Measurements from ENCODE around the gene XRRA1.
"Not testable (repeated sequence)": the region's sequence is repeated elsewhere in the genome, so short reads cannot be mapped to it uniquely, and the experiment has no call there.

XRRA1 gene

DNA sequence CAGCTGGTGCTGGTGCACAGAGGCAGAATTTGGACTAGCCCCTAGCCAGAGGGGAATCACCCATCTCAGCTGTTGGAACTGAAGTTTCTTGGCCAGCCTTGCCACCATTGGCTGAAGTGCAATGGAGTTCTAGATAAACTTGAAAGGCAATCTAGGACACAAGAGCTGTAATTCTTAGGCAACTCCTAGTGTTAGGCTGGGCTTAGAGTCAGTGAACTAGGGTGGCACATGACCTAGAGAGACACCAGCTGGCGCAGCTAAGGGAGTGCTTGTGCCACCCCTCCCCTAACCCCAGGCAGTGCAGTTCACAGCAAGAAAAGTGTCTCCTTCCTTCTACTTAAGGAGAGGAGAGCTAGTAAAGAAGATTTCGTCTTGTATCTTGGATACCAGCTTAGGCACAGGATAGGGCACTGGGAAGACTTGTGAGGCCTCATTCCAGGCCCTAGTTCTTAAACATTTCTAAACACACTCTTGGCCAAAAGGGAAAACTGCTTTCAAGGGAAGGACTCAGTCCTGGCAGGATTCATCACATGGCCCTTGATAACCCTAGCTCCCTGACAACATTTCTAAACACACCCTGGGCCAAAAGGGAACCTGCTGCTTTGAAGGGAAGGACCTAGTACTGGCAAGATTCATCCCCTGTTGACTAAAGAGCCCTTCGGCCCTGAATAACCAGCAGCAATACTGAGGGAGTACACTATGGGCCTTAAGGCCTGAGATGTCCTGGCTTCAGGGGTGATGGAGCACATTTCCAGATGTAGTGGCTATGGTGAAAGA lies 53.4 kb downstream of the XRRA1 start:
- no peak for DNase-seq (ENCODE audit: low read depth in 2 of 2)

DNA sequence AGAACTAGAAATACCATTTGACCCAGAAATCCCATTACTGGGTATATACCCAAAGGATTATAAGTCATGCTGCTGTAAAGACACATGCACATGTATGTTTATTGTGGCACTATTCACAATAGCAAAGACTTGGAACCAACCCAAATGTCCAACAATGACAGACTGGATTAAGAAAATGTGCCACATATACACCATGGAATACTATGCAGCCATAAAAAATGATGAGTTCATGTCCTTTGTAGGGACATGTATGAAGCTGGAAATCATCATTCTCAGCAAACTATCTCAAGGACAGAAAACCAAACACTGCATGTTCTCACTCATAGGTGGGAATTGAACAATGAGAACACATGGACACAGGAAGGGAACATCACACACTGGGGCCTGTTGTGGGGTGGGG lies 55.9 kb downstream of the XRRA1 start:
- DNase-seq (ENCODE audit: low read depth in 2 of 2) = not testable (repeated sequence)

DNA sequence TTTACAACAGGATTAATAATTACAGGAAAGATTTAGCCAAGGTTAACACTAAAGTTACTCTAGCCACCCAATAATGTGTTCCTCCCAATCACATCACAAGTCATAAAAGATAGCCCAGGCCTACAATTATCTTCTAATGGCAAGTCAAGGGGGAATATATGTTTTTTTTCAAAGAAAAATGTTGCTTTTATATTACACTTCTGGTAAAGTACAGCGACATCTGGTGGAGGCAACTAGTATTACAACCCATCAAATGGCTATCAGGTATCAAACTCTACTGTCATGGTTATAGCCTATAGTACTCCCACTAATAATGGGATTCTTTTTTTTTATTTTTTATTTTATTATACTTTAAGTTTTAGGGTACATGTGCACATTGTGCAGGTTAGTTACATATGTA lies 71.8 kb downstream of the XRRA1 start:
- no peak for DNase-seq (ENCODE audit: low read depth in 2 of 2)

- no peak for DNase-seq (ENCODE audit: low read depth in 2 of 2)
Measured at GRCh38 chr11:74871037-74871436, 77.9 kb downstream of the XRRA1 start.

GRCh38 chr11:74870485-74870884 lies 78.4 kb downstream of the XRRA1 start:
- no peak for DNase-seq (ENCODE audit: low read depth in 2 of 2)

GRCh38 chr11:74866557-74866956 lies 82.3 kb downstream of the XRRA1 start:
- DNase-seq (ENCODE audit: low read depth in 2 of 2) = no peak

- no peak for DNase-seq (ENCODE audit: low read depth in 2 of 2)
Measured at GRCh38 chr11:74863410-74863809, 85.5 kb downstream of the XRRA1 start.

DNA sequence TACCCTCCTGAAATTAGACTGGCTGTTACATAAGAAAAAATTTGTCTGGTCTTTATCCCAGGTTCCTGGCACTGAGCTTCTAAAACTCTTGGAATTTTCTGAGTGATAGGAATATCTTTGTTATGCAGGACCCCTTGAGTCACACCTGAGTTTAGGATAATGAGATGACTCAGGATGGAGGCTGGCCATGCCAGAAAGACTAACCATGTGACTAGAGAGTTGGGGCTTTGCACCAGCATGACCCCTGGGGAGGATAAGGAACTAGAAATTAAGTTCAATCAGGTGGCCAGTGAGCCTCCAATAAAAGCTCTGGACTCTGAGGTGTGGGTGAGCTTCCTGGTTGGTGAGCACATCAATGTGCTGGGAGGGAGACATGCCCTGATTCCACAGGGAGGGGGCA lies 88.1 kb downstream of the XRRA1 start:
- no peak for DNase-seq (ENCODE audit: low read depth in 2 of 2)

- no peak for DNase-seq (ENCODE audit: low read depth in 2 of 2)
Measured at GRCh38 chr11:74853223-74853622, 95.7 kb downstream of the XRRA1 start.

- no peak for DNase-seq (ENCODE audit: low read depth in 2 of 2)
Measured at GRCh38 chr11:74849525-74850391, 99.1 kb downstream of the XRRA1 start.

DNA sequence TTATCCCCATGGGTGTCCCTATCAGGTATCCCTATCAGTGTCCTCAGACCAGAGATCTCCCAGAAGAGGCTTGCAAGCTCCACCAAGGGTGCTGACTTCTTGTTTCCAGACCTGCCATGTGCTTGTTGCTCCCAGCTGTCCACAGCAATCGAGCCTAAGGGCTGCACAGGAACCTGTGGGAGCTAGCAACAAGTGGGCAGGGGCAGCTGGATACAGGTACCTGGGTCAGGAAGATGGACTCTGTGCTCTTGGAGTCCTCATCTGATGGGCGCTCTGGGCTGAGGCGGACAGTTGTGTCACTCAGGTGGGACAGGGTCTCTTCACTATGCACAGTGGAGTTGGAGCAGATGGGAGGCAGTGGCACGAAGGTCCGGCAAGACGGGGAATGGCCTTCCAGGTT lies 101.0 kb downstream of the XRRA1 start:
- DNase-seq (ENCODE audit: low read depth in 2 of 2) = no peak

DNA sequence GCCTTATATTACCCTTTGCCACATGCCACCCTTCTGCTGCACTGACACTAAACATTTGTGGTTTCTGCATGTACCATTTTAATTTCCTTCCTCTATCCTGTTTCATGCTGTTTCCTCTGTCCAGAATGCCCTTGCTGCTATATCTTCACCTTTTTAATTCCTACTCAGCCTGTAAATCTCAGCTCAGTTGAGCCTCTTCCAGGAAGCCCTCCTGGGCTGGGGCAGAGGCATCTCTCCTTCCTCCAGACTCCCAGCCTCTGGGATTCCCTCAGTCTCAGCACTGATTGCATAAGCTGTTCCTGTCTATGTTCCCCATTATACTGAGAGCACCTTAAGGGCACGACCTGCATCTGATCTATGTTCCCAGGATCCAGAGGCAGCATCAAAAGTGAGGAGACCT lies 101.5 kb downstream of the XRRA1 start:
- no peak for DNase-seq (ENCODE audit: low read depth in 2 of 2)

- DNase-seq (ENCODE audit: low read depth in 2 of 2) = no peak
Measured at GRCh38 chr11:74846770-74847169, 102.1 kb downstream of the XRRA1 start.

DNA sequence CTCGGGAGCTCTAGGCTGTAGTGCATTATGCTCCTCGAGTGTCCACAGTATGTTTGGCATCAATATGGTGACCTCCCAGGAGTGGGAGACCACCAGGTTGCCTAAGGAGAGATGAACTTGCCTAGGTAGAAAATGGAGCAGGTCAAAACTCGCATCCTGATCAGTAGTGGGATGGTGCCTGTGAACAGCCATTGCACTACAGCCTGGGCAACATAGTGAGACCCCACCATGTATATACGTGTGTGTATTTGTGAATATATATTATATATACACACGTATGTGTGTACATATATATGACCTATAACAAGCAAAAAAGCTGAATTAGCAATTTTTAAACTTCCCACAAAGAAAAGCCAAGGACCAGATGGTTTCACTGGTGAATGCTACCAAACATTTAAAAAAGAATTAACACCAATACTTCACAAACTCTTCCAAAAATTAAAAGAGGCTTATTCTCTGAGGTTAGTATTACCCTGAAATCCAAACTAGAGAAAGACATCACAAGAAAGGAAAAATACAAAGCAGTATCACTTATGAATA lies 102.8 kb downstream of the XRRA1 start:
- no peak for DNase-seq (ENCODE audit: low read depth in 2 of 2)

- no peak for DNase-seq (ENCODE audit: low read depth in 2 of 2)
Measured at GRCh38 chr11:74844865-74845264, 104.0 kb downstream of the XRRA1 start.

DNA sequence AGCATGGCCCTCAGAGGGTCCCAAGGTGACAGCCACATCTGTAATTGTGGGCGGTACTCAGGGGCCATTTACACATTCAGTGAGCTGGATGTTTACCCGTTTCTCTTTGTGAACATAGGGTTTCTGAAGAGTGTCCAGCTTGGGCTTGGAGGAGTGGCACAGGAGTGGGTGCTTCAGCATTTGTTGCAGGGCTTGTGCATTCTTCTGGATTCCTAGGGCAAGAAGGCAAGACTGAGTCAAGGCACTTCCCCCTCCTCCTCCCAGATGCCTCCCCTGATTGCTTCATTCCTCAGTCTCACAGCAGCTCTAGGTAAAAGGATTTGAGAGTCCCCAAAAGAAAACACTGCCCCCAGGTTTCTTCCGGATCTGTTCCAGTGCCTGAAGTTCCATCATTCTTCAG lies 104.8 kb downstream of the XRRA1 start:
- DNase-seq (ENCODE audit: low read depth in 2 of 2) = no peak

DNA sequence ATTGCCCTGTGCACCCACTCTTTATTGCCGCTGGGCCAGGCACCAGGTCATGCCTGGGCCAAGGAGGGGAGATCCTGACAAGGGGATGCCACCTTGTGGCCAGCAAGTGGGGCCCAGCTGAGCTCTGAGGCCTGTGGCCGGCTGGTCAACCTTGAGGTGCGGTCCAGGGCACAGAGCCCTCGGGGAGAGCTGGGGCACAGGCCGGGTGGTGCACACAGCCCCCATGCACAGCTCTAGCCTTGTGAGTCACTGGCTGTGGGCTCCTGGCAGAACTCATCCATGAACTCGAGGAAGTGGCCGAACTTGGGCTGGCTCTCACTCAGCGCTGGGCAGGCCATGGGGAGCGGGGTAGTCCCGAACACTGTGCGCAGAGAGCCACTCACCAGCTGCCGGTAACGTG lies 105.9 kb downstream of the XRRA1 start:
- no peak for DNase-seq (ENCODE audit: low read depth in 2 of 2)

DNA sequence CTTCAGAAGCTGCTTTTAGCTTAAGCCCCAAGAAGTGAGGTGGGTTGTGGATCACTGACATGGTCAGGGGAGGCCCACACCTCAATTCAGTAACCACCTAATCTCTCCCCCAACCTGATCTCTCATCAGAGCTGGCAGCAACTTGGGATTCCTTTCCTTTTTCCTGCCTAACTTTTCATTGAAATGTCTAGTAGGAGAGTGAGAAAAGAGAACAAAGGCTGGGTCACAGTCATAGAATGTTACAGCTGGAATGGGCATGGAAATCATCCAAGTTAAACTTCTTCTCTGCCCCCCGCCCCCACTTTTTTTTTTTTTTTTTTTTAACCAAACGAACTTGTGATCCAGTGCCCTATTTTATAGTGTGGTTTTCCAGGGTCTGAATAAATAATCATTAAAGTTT lies 108.4 kb downstream of the XRRA1 start:
- DNase-seq (ENCODE audit: low read depth in 2 of 2) = no peak

DNA sequence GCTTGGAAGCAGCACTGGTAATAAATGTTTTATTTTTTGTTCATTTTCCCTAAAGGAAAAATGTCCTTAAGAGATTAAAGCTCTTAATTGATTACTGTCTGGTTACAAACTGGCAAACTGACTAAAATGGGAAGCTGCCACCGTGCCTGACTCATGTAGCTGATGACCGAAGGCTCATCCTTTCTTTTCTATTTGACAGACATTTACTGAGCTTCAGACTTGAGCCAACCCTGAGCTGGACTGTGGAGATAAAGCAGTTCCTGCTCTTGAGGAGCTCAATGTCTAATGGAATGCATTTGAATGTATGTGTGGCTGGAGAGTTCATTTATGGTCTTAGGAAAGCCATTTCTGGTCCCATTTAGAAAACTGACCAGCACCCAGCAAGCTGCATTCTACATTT lies 108.9 kb downstream of the XRRA1 start:
- no peak for DNase-seq (ENCODE audit: low read depth in 2 of 2)

DNA sequence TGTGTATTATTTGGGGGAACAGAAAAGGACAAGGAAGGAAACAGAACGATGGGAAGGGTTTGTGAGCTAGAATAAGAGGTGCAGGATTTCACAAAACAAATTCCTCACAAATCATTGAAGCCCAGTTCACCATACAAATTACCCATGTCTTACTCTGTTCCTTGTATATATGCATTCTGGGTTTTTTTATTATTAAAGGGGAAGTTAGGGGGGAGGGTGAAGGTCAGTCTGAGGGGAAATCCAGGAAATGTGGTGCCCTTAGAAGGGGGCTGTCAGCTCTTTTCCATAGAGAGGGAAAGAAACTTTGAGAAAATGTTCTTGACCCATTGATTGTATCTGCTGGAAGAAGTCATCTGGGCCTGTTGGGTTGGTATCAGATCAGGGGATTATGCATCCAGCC lies 109.4 kb downstream of the XRRA1 start:
- DNase-seq (ENCODE audit: low read depth in 2 of 2) = no peak

- no peak for DNase-seq (ENCODE audit: low read depth in 2 of 2)
Measured at GRCh38 chr11:74838188-74838587, 110.7 kb downstream of the XRRA1 start.

GRCh38 chr11:74837191-74837590 lies 111.7 kb downstream of the XRRA1 start:
- no peak for DNase-seq (ENCODE audit: low read depth in 2 of 2)

- no peak for DNase-seq (ENCODE audit: low read depth in 2 of 2)
Measured at GRCh38 chr11:74826901-74827300, 122.0 kb downstream of the XRRA1 start.

All from stimulated activated CD4-positive, alpha-beta T cell treated with anti-CD3 and anti-CD28 coated beads, Interleukin-1b, Interleukin-23, amount 100 ng/mL, for 1 hour (primary cell).